ENCODE data around the gene ANGPT4. TPM values are rescaled to one million over a fixed set of nuclear protein-coding genes. Genes with fewer than 3 reads are reported as not detected.

Gene ANGPT4
- polyA plus RNA-seq, 1 of the 3 experiments (the other 2 are of a cell fraction), result not detected

DNA sequence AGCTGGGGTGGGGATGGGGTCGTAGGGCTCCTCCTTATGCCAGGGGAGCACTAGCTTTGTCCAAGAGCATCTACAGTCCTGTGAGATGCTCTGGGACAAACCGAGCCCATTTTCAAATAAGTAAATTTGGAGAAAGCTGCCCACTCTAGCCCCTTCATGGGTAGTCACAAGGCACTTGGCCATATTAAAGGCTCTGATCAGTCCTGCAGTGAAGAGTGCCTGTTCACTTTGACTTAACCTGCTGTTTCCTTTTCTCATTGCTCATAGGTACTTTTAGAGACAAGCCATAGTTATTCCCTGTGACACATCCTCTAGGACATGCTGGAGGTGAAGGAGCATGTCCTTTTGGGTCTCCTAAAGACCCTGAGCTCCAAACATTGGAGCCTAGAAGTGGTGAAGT, 44.2 kb downstream of the ANGPT4 start:
- H3K9me2 ChIP-seq, result no peaks in the 10 kb centered on the region
- WGBS (ENCODE audit: low lambda C conversion rate), result 0% methylated on average over 2 of the region's 2 CpGs
- H4K20me1 ChIP-seq (ENCODE audit: insufficient read depth), result no peaks in the 10 kb centered on the region
- no peaks in the 10 kb centered on the region for H3K27me3 ChIP-seq (ENCODE audit: insufficient read depth)
- no peak overlapping the region for H3K9ac ChIP-seq
- no peak overlapping the region for H3K4me2 ChIP-seq
- H3F3A ChIP-seq (replicated peaks; ENCODE audit: insufficient read depth), result no peaks in the 10 kb centered on the region
- no peaks in the 10 kb centered on the region for H3K79me2 ChIP-seq (ENCODE audit: insufficient read depth)
- H3K4me3 ChIP-seq (ENCODE audit: low read depth in 2 of 2, low read length in 1 of 2), result no peak overlapping the region
- no peak overlapping the region for H2AFZ ChIP-seq (ENCODE audit: low read depth)
- no peaks in the 10 kb centered on the region for H3K36me3 ChIP-seq (replicated peaks in 1 of 2; ENCODE audit: control insufficient read depth in 1 of 2, insufficient read depth in 2 of 2, low read length in 1 of 2)
- H3K27ac ChIP-seq (ENCODE audit: low read depth in 2 of 2, low read length in 1 of 2), result no peak overlapping the region
- no peak for TF ChIP-seq MXI1 (IDR thresholded peaks at IDR 0.05; ENCODE audit: low read depth, low read length)
- no peak for TF ChIP-seq REST (IDR thresholded peaks at IDR 0.05; ENCODE audit: low read depth, low read length)
- no peak for TF ChIP-seq GATA2 (CRISPR knock-in tag; IDR thresholded peaks at IDR 0.05)
- no peak for TF ChIP-seq TCF12 (IDR thresholded peaks at IDR 0.05)
- no peak for TF ChIP-seq RAD21 (IDR thresholded peaks at IDR 0.05; ENCODE audit: low read length)
- no peak for TF ChIP-seq TAF1 (IDR thresholded peaks at IDR 0.05; ENCODE audit: borderline replicate concordance, low read depth, low read length)
- TF ChIP-seq YY1 (IDR thresholded peaks at IDR 0.05; ENCODE audit: low read depth), result no peak
- no peaks in the 10 kb centered on the region for H3K4me1 ChIP-seq (ENCODE audit: control insufficient read depth in 1 of 2, insufficient read depth in 2 of 2, low read depth in 1 of 2, low read length in 1 of 2)
- H3K9me3 ChIP-seq, result no peaks in the 10 kb centered on the region
- CTCF ChIA-PET, result interaction anchor here (1.1 to 1.5 kb wide), 3 partner anchors 18 to 84 kb away, joined by 3 to 4 read pairs (median 4); no protein-coding TSS in a partner anchor
- POLR2A ChIA-PET, result no interaction called here
- no peak for DNase-seq

DNA sequence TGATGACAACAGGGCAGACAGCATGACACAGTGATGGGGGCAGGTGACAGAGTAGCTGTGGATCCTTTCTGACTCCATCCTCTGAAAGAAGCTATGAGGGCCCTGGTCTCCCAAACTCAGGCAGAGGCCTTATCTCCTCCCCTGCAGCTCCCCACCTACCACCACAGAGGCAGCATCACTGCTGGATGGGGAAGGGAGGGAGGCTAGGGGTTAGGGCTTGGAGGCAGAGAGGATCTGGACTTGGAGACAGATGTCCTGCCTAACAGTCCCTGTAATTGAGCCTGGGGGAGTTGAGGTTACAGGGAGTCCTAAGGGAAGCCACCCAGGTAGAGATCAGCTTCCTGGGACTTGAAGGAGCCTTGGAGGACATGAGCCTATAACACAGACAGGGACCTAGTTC, 44.7 kb downstream of the ANGPT4 start:
- H3K9me3 ChIP-seq, result no peaks in the 10 kb centered on the region
- H3K27me3 ChIP-seq (ENCODE audit: insufficient read depth), result no peaks in the 10 kb centered on the region
- no peak overlapping the region for H3K4me2 ChIP-seq
- no peaks in the 10 kb centered on the region for H4K20me1 ChIP-seq (ENCODE audit: insufficient read depth)
- H3K4me1 ChIP-seq (ENCODE audit: control insufficient read depth in 1 of 2, insufficient read depth in 2 of 2, low read depth in 1 of 2, low read length in 1 of 2), result no peaks in the 10 kb centered on the region
- H3K79me2 ChIP-seq (ENCODE audit: insufficient read depth), result no peaks in the 10 kb centered on the region
- H3K9me2 ChIP-seq, result no peaks in the 10 kb centered on the region
- no peak for TF ChIP-seq RXRA (IDR thresholded peaks at IDR 0.05; ENCODE audit: borderline replicate concordance, low read depth)
- TF ChIP-seq EZH2phosphoT487 (IDR thresholded peaks at IDR 0.05; ENCODE audit: borderline replicate concordance, low read depth), result no peak
- TF ChIP-seq TAF1 (IDR thresholded peaks at IDR 0.05; ENCODE audit: borderline replicate concordance, low read depth, low read length), result no peak
- TF ChIP-seq, protein P1, sequence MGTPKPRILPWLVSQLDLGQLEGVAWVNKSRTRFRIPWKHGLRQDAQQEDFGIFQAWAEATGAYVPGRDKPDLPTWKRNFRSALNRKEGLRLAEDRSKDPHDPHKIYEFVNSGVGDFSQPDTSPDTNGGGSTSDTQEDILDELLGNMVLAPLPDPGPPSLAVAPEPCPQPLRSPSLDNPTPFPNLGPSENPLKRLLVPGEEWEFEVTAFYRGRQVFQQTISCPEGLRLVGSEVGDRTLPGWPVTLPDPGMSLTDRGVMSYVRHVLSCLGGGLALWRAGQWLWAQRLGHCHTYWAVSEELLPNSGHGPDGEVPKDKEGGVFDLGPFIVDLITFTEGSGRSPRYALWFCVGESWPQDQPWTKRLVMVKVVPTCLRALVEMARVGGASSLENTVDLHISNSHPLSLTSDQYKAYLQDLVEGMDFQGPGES (IDR thresholded peaks at IDR 0.05; ENCODE audit: low read depth, low read length), result no peak
- TF ChIP-seq FOSL2 (IDR thresholded peaks at IDR 0.05; ENCODE audit: borderline replicate concordance, low read depth), result no peak
- TF ChIP-seq YY1 (IDR thresholded peaks at IDR 0.05; ENCODE audit: low read depth), result no peak
- no peak for TF ChIP-seq TCF12 (IDR thresholded peaks at IDR 0.05)
- no peak for TF ChIP-seq SMC3 (IDR thresholded peaks at IDR 0.05; ENCODE audit: low read depth, low read length)
- TF ChIP-seq NRF1 (IDR thresholded peaks at IDR 0.05; ENCODE audit: low read depth, low read length), result no peak
- no peak overlapping the region for H2AFZ ChIP-seq (ENCODE audit: low read depth)
- ChIA-PET CTCF (interaction anchor here (1.3 to 1.5 kb wide), 2 partner anchors 19 to 84 kb away, joined by 3 to 4 read pairs; no protein-coding TSS in a partner anchor), POLR2A (interaction anchor here (0.6 kb wide), 1 partner anchor 38 kb away, joined by 3 read pairs; no protein-coding TSS in a partner anchor)
- no peaks in the 10 kb centered on the region for H3F3A ChIP-seq (replicated peaks; ENCODE audit: insufficient read depth)
- no peaks in the 10 kb centered on the region for H3K36me3 ChIP-seq (replicated peaks in 1 of 2; ENCODE audit: control insufficient read depth in 1 of 2, insufficient read depth in 2 of 2, low read length in 1 of 2)
- no peak overlapping the region for H3K9ac ChIP-seq
- no peak for DNase-seq
- H3K4me3 ChIP-seq (ENCODE audit: low read depth in 2 of 2, low read length in 1 of 2), result no peak overlapping the region
- H3K27ac ChIP-seq (ENCODE audit: low read depth in 2 of 2, low read length in 1 of 2), result no peak overlapping the region
